Right lobe of liver (tissue), 6 donors: ENCODE results near the gene MAPRE2. TPM values are rescaled to one million over a fixed set of nuclear protein-coding genes. Genes with fewer than 3 reads are reported as not detected.

ENCODE experiments used
- ATAC-seq, 4 donors: fragments of 200-7000 bp; cut with Tn5 transposase; one replicate each; pipeline ENCODE4 v1.9.1; 2020; ENCODE audit warnings: mild to moderate bottlenecking in 4 of 4, moderate library complexity in 4 of 4
- DNase-seq, 3 donors: peaks; one replicate each; pipeline ENCODE4 v3.0.0-alpha.2; 2020
- H3K27ac ChIP-seq, 3 donors: fragments of 200-600 bp; one replicate each; pipeline ENCODE4 v1.8.0; 2022
- H3K27me3 ChIP-seq, 2 donors: fragments of 200-600 bp; one replicate each; pipeline ENCODE4 v1.8.0; 2022
- H3K36me3 ChIP-seq, 4 donors: fragments of 200-600 bp; sonication (generic) in 1 of 4; one replicate each; pipeline versions ENCODE4 v1.5.1 to v1.8.0; 2017 to 2022; ENCODE audit warnings: control low read depth in 1 of 4
- H3K4me1 ChIP-seq, 4 donors: fragments of 200-600 bp; sonication (generic) in 1 of 4; one replicate each; pipeline versions ENCODE4 v1.5.1 to v1.8.0; 2017 to 2022; ENCODE audit warnings: control low read depth in 1 of 4
- H3K4me3 ChIP-seq, 3 donors: fragments of 200-600 bp; one replicate each; pipeline ENCODE4 v1.8.0; 2022
- H3K9me3 ChIP-seq, 4 donors: fragments of 200-600 bp; sonication (generic) in 1 of 4; one replicate each; pipeline versions ENCODE4 v1.5.1 to v1.8.0; 2017 to 2022; ENCODE audit warnings: control low read depth in 1 of 4
- CTCF ChIP-seq, 4 donors: fragments of 200-600 bp in 3 of 4; fragments of 450-650 bp in 1 of 4; IDR thresholded peaks; one replicate each; pipeline versions ENCODE4 v1.5.1 to v1.8.0; 2016 to 2022; ENCODE audit warnings: antibody characterized with exemption in 4 of 4, mild to moderate bottlenecking in 2 of 4
- POLR2A ChIP-seq: fragments of 450-650 bp; IDR thresholded peaks from one replicate; pipeline ENCODE4 v1.6.1; 2017; ENCODE audit warnings: antibody characterized with exemption, mild to moderate bottlenecking
- WGBS: methylation state at CpG from one replicate; pipeline ENCODE4 v1.1.6; 2018; ENCODE audit warnings: low coverage, low lambda C conversion rate; ENCODE audit not compliant: insufficient coverage; ENCODE audit errors: missing lambda C conversion rate; 5-methylcytosine and 5-hydroxymethylcytosine counted together
- intact Hi-C, 2 donors: fragments of 100-400 bp; cut with DNase I; formaldehyde crosslinking; loops; one replicate each; pipeline versions ENCODE4 v1.11.2 to v1.14.1; 2022
- total RNA-seq, 6 experiments: library from RNA; depleted of rRNA in 2 of 6; stranded (reverse); fragments of >200 nt in 2 of 6; fragmentation: NEBNext Ultra II Directional in 3 of 6; extraction: Animal tissue kit (Norgen Biotek cat#: 25700) in 3 of 6; gene quantifications; one replicate each; pipeline versions ENCODE4 v1.1.0 to v1.2.4, GENCODE V29; 2016 to 2023
- donor health status: DM: no; HTN: yes; CAD: no.
- donor health status: DM: no; HTN: no; CAD: no.
- donor health status: DM: no; HTN: no; CAD: no.
- donor health status: DM: no; HTN: yes; CAD: no.
- donor health status: DM: no; HTN: yes; CAD: no.

Gene MAPRE2
- total RNA-seq, 6 experiments from 2014 or later: 17.0 to 25.9 (median 21.5) TPM

- ATAC-seq (peak; percentile 41 to 85 (median 61)), DNase-seq (no peak)
- no peaks in the 10 kb centered on the region for H3K36me3 ChIP-seq
- H3K27ac ChIP-seq: peak overlapping the region; percentile 38 to 78 (median 45)
- WGBS: 45% methylated on average over 3 of the region's 3 CpGs
- no peaks in the 10 kb centered on the region for H3K27me3 ChIP-seq
- TF ChIP-seq POLR2A (no peak), CTCF (IDR thresholded peaks at IDR 0.05) (no peak)
- no peak overlapping the region for H3K4me3 ChIP-seq
- peaks cover 0 to 31% (median 9%) of the 10 kb centered on the region in 4 donors for H3K4me1 ChIP-seq
- intact Hi-C loops: no loop called here
- H3K9me3 ChIP-seq: no peaks in the 10 kb centered on the region
These were observed 44.5 kb downstream of the MAPRE2 start for GRCh38 chr18:35085450-35086380.

- no peak overlapping the region for H3K27ac ChIP-seq
- 92% methylated on average over 2 of the region's 2 CpGs for WGBS
- no peaks in the 10 kb centered on the region for H3K36me3 ChIP-seq
- H3K9me3 ChIP-seq: no peaks in the 10 kb centered on the region
- DNase-seq: no peak
- H3K4me1 ChIP-seq: peaks cover 0 to 31% (median 9%) of the 10 kb centered on the region in 4 donors
- intact Hi-C loops: no loop called here
- H3K27me3 ChIP-seq: no peaks in the 10 kb centered on the region
- TF ChIP-seq POLR2A (no peak), CTCF (IDR thresholded peaks at IDR 0.05) (no peak)
- no peak overlapping the region for H3K4me3 ChIP-seq
- no peak for ATAC-seq
These were observed 45.5 kb downstream of the MAPRE2 start for GRCh38 chr18:35086704-35087103.

GRCh38 chr18:35087726-35088125 lies 46.5 kb downstream of the MAPRE2 start:
- H3K9me3 ChIP-seq: no peaks in the 10 kb centered on the region
- H3K4me3 ChIP-seq: no peak overlapping the region
- TF ChIP-seq CTCF (IDR thresholded peaks at IDR 0.05): no peak
- no peak for TF ChIP-seq POLR2A
- WGBS: 91% methylated on average over 3 of the region's 3 CpGs
- no peaks in the 10 kb centered on the region for H3K36me3 ChIP-seq
- H3K27me3 ChIP-seq: no peaks in the 10 kb centered on the region
- H3K4me1 ChIP-seq: peaks cover 0 to 30% (median 9%) of the 10 kb centered on the region in 4 donors
- DNase-seq: no peak
- no peak for ATAC-seq
- intact Hi-C loops: no loop called here
- no peak overlapping the region for H3K27ac ChIP-seq

- intact Hi-C loops: no loop called here
- H3K27me3 ChIP-seq: no peaks in the 10 kb centered on the region
- H3K9me3 ChIP-seq: no peaks in the 10 kb centered on the region
- TF ChIP-seq POLR2A (no peak), CTCF (IDR thresholded peaks at IDR 0.05) (no peak)
- H3K4me1 ChIP-seq: peaks cover 0 to 23% (median 7%) of the 10 kb centered on the region in 4 donors
- H3K27ac ChIP-seq: no peak overlapping the region
- no peak overlapping the region for H3K4me3 ChIP-seq
- no peak for DNase-seq
- H3K36me3 ChIP-seq: no peaks in the 10 kb centered on the region
- no peak for ATAC-seq
- WGBS: 71% methylated on average over 3 of the region's 3 CpGs
These were observed 47.7 kb downstream of the MAPRE2 start for GRCh38 chr18:35088921-35089320.
